Gastrocnemius medialis (tissue), 4 donors: Measurements from ENCODE around the gene TTPAL.

Experiments
- CTCF ChIP-seq, 5 experiments: fragments of 450-650 bp in 3 of 5; fragments of 200-600 bp in 2 of 5; sonication (generic) in 2 of 5; IDR thresholded peaks in 4 of 5; conservative IDR thresholded peaks in 1 of 5; 1 replicate in 4 of 5; 2 replicates in 1 of 5; pipeline ENCODE4 v1.5.1; 2016 to 2019; ENCODE audit warnings: antibody characterized with exemption in 5 of 5, mild to moderate bottlenecking in 3 of 5, moderate library complexity in 3 of 5
- POLR2A ChIP-seq, 2 donors: fragments of 450-650 bp; IDR thresholded peaks; one replicate each; pipeline ENCODE4 v1.6.1; 2017; ENCODE audit warnings: antibody characterized with exemption in 2 of 2, mild to moderate bottlenecking in 2 of 2, moderate library complexity in 2 of 2

- no peak for TF ChIP-seq CTCF (IDR thresholded peaks at IDR 0.05 in 4 of 5, conservative IDR thresholded peaks at IDR 0.05 in 1 of 5)
- TF ChIP-seq POLR2A (IDR thresholded peaks at IDR 0.05), result no peak
Observed at GRCh38 chr20:44450281-44450889, 25.3 kb upstream of the TTPAL start.
